Measurements from ENCODE around the gene C2orf15. TPM values are rescaled to one million over a fixed set of nuclear protein-coding genes. Genes with fewer than 3 reads are reported as not detected.

C2orf15 gene
- total and polyA plus RNA-seq, 12 donors = 0.35 to 2.2 (median 1.1) TPM; not detected in 1

DNA sequence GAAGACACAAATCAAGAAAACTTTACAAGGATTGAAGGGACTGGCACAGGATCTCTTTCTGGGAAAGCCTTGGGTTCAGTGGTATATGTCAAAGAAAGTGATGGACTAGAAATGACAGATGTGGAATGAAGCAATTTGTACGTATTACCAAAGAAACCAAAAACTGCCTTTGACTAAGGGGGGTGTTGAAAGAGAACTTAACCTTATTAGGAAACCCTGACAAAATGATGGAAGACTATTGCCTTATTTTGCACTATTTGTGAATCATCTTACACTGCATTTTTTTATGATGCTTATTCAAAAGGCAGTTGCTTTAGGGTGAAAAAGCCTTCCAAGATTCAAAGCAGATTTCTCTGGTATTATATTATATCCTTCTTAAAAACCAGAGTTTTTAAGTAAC lies 9.2 kb downstream of the C2orf15 start:
- H3K4me1 ChIP-seq (replicated peaks in 1 of 2) = peaks cover 0 to 14% of the 10 kb centered on the region in 2 donors

DNA sequence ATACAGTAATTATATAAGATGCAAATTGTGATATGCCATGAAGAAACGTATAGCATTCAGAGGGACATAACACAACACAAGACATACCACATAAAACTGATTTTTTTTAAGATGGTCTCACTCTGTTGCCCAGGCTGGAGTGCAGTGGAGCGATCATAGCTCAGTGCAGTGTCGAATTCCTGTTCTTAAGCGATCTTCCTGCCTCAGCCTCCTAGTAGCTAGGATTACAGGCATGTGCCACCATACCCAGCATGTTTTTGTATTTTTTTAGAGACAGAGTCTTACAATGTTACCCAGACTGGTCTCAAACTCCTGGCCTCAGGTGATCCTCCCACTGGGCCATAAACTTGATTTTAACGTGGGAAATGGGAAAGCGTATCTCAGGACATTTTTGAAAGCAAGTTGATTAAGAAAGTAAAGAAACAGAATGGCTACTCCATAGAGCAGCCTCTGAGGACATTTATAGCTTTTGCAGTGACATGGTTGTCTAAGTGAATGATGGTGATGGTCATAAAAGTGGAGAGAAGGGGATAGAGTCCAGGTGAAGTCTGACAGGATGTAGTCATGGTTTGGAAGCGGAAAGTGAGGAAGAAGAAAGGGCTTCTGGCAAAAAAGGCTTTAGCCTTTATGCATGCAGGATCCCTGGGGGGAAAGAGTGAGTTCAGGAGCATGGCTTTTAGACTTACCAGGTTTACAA lies 10.8 kb downstream of the C2orf15 start:
- no peak overlapping the region for H3K27ac ChIP-seq
- peaks cover 0 to 24% of the 10 kb centered on the region in 2 donors for H3K4me1 ChIP-seq (replicated peaks in 1 of 2)
- no peaks in the 10 kb centered on the region for H3K27me3 ChIP-seq
- WGBS, 4 donors = 88 to 92% (median 90%) methylated on average over 7 of the region's 7 CpGs
- no peak overlapping the region for H3K4me3 ChIP-seq
- DNase-seq = no peak
- H3K9me3 ChIP-seq (replicated peaks in 1 of 3) = no peaks in the 10 kb centered on the region
- intact Hi-C loops (cut with DNase I) = no loop called here
- TF ChIP-seq POLR2A (IDR thresholded peaks at IDR 0.05) = no peak
- TF ChIP-seq CTCF (IDR thresholded peaks at IDR 0.05) = no peak
- no peaks in the 10 kb centered on the region for H3K36me3 ChIP-seq (replicated peaks in 1 of 2)

More for the DNA sequence above, 9.2 kb downstream of the C2orf15 start:
- 46 to 74% (median 68%) methylated on average over 1 of the region's 1 CpG for WGBS, 4 donors
- no peak for TF ChIP-seq POLR2A (IDR thresholded peaks at IDR 0.05)
- DNase-seq = no peak
- H3K4me3 ChIP-seq = no peak overlapping the region
- no peaks in the 10 kb centered on the region for H3K9me3 ChIP-seq (replicated peaks in 1 of 3)
- H3K27ac ChIP-seq = no peak overlapping the region
- no peaks in the 10 kb centered on the region for H3K27me3 ChIP-seq
- no peaks in the 10 kb centered on the region for H3K36me3 ChIP-seq (replicated peaks in 1 of 2)
- intact Hi-C loops (cut with DNase I) = no loop called here

- Histone ChIP-seq H3K4me3 (peak overlapping the region in 3 of 4 donors; percentile 62 to 90 (median 82)), H3K27me3 (no peaks in the 10 kb centered on the region), H3K4me1 (replicated peaks in 1 of 2) (peaks cover 0 to 24% of the 10 kb centered on the region in 2 donors), H3K36me3 (replicated peaks in 1 of 2) (no peaks in the 10 kb centered on the region), H3K9me3 (replicated peaks in 1 of 3) (no peaks in the 10 kb centered on the region), H3K27ac (peak overlapping the region in 4 of 5 donors; percentile 68 to 96 (median 92))
- 34 to 43% (median 37%) methylated on average over 9 to 12 of the region's 12 CpGs for WGBS, 4 donors
- intact Hi-C loops (cut with DNase I) = no loop called here
- no peak for TF ChIP-seq POLR2A (IDR thresholded peaks at IDR 0.05)
- TF ChIP-seq CTCF (IDR thresholded peaks at IDR 0.05) = no peak
- DNase-seq = peak in 4 of 7 donors; percentile 15 to 58 (median 24)
Observed at GRCh38 chr2:99153921-99154604, 12.6 kb downstream of the C2orf15 start.

DNA sequence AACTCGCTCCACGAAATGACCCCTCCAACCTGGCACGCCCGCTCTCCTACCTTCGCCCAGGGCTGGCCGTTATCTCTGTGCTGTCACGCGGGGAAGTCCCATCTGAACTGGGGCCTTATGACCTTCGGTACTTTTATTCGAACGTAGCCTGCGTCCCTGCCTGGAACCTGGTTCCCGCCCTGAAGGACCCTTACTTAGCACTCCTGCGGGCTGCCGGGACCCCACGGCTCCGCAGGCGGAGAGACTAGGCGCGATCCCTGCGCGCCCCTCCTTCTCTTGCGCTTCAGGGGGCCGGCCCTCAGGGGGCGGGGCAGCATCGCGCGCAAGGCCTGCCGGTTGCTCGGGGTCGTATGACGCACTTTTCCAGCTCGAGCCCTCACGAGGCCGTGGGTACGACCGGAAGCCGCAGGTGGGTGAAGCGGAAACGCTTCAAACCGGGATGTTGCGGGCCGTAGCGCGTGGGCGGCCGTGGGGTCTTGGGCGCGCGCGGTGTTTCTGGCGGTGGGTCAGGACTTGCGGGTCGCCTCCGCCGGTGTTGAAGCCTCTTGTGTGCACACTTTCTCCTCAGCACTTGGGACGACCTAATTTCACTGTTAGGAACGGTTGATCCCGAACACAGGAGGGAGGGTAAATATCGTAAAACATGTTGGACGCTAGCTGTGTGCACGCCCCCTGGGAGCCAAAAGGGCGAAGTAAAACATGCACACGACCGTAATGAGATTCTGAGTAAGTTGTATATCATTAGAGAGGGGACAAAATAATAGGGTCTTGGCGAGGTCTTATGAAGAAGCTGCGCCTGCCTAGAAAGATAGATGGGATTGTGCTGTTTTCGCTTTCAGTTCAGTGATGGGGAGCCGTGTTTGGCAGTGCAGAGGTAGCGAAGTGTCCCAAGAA lies 13.4 kb downstream of the C2orf15 start, which contains the start of the genes LIPT1 and TSGA10:
Gene LIPT1, plus strand, starts transcription at position 325 of the 894 bp plus-strand sequence. CDS start 6,991 bp downstream, outside the sequence.
Gene TSGA10, minus strand, starts transcription at position 300 of the 894 bp plus-strand sequence. CDS start 45,503 bp downstream, outside the sequence.
- WGBS, 4 donors = 0 to 1% (median 0%) methylated on average over 35 to 70 of the region's 70 CpGs
- Histone ChIP-seq H3K27ac (peak within 1 kb of the TSS; percentile 45 to 96 (median 92)), H3K4me1 (replicated peaks in 1 of 2) (peaks cover 0 to 24% of the 10 kb centered on the region in 2 donors), H3K27me3 (no peaks in the 10 kb centered on the region), H3K4me3 (peak within 1 kb of the TSS; percentile 36 to 90 (median 72)), H3K36me3 (replicated peaks in 1 of 2) (no peaks in the 10 kb centered on the region), H3K9me3 (replicated peaks in 1 of 3) (no peaks in the 10 kb centered on the region)
- TF ChIP-seq POLR2A (IDR thresholded peaks at IDR 0.05) = peak; percentile 74 to 89
- peak in 1 of 6 experiments; percentile 12 for TF ChIP-seq CTCF (IDR thresholded peaks at IDR 0.05)
- DNase-seq = peak; percentile 92 to 96 (median 95)
- intact Hi-C loops (cut with DNase I) = no loop called here
